ENCODE results near the gene EBLN1. TPM values are rescaled to one million over a fixed set of nuclear protein-coding genes. Genes with fewer than 3 reads are reported as not detected.

EBLN1 gene
- total and polyA plus RNA-seq, 2 of the 13 experiments (the other 11 are each of a cell fraction or from before 2014, with no cell fraction given) = not detected

DNA sequence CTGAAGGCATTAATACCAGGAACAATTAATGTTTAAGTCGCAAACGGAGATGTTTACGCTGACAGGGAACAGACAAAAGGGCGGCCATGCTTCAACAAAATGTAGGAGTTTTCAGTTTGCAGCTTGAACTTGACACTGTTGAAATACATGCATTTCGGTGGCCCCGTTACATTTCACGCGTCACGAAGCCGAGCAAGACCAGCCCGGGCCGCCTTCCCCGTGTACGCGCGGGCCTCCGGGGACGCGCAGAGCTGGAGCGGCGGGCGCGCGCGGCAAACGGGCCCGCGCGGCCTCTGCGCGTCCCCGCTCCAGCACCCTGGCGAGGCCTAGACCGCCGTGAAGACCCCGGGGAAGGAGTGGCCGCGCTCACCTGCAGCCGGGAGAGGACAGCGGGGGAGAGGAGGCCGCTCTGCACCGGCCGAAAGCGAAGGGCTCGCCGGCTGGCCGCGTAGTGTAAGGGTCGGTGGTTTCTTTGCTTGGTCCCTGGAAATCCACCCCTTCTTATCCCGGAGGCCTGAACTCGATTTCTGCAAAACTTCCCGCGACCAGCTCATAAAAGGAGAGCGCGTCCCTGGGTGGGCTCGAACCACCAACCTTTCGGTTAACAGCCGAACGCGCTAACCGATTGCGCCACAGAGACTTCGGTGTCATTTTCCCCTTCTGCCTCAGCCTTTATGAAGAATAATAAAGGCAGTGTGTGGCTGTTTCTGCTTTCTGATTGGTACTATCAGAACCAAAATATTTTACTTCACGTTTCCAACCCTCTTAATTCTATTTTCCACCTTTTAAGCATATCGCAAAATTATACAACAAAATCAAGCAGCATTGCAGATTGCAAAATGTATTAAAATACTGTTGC lies 11.4 kb upstream of the EBLN1 start (continued):
- TF ChIP-seq, protein P1, sequence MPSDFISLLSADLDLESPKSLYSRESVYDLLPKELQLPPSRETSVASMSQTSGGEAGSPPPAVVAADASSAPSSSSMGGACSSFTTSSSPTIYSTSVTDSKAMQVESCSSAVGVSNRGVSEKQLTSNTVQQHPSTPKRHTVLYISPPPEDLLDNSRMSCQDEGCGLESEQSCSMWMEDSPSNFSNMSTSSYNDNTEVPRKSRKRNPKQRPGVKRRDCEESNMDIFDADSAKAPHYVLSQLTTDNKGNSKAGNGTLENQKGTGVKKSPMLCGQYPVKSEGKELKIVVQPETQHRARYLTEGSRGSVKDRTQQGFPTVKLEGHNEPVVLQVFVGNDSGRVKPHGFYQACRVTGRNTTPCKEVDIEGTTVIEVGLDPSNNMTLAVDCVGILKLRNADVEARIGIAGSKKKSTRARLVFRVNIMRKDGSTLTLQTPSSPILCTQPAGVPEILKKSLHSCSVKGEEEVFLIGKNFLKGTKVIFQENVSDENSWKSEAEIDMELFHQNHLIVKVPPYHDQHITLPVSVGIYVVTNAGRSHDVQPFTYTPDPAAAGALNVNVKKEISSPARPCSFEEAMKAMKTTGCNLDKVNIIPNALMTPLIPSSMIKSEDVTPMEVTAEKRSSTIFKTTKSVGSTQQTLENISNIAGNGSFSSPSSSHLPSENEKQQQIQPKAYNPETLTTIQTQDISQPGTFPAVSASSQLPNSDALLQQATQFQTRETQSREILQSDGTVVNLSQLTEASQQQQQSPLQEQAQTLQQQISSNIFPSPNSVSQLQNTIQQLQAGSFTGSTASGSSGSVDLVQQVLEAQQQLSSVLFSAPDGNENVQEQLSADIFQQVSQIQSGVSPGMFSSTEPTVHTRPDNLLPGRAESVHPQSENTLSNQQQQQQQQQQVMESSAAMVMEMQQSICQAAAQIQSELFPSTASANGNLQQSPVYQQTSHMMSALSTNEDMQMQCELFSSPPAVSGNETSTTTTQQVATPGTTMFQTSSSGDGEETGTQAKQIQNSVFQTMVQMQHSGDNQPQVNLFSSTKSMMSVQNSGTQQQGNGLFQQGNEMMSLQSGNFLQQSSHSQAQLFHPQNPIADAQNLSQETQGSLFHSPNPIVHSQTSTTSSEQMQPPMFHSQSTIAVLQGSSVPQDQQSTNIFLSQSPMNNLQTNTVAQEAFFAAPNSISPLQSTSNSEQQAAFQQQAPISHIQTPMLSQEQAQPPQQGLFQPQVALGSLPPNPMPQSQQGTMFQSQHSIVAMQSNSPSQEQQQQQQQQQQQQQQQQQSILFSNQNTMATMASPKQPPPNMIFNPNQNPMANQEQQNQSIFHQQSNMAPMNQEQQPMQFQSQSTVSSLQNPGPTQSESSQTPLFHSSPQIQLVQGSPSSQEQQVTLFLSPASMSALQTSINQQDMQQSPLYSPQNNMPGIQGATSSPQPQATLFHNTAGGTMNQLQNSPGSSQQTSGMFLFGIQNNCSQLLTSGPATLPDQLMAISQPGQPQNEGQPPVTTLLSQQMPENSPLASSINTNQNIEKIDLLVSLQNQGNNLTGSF (CRISPR knock-in tag; IDR thresholded peaks at IDR 0.05) = no peak
- TF ChIP-seq SOX13 (IDR thresholded peaks at IDR 0.05) = no peak
- TF ChIP-seq SOX13 (CRISPR knock-in tag; conservative IDR thresholded peaks at IDR 0.05 in 1 of 2, IDR thresholded peaks at IDR 0.05 in 1 of 2) = peak in 1 of 2 experiments; percentile 48; a peak in 2 of 4 replicates
- no peak for TF ChIP-seq ZNF17 (CRISPR knock-in tag; IDR thresholded peaks at IDR 0.05)
- no peak for TF ChIP-seq POLR2A (IDR thresholded peaks at IDR 0.05; ENCODE audit: insufficient read depth in 1 of 2, low read depth in 2 of 2, low read length in 2 of 2)
- TF ChIP-seq, protein P2, sequence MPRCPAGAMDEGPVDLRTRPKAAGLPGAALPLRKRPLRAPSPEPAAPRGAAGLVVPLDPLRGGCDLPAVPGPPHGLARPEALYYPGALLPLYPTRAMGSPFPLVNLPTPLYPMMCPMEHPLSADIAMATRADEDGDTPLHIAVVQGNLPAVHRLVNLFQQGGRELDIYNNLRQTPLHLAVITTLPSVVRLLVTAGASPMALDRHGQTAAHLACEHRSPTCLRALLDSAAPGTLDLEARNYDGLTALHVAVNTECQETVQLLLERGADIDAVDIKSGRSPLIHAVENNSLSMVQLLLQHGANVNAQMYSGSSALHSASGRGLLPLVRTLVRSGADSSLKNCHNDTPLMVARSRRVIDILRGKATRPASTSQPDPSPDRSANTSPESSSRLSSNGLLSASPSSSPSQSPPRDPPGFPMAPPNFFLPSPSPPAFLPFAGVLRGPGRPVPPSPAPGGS (CRISPR knock-in tag; IDR thresholded peaks at IDR 0.05) = no peak
- TF ChIP-seq ZFP36 (IDR thresholded peaks at IDR 0.05; ENCODE audit: borderline replicate concordance, low read depth, low read length, partially characterized antibody) = no peak
- no peak for TF ChIP-seq ELF4 (CRISPR knock-in tag; IDR thresholded peaks at IDR 0.05; ENCODE audit: borderline replicate concordance)
- TF ChIP-seq JDP2 (CRISPR knock-in tag; IDR thresholded peaks at IDR 0.05; ENCODE audit: borderline replicate concordance) = no peak
- TF ChIP-seq HOXA5 (CRISPR knock-in tag; IDR thresholded peaks at IDR 0.05) = peak; percentile 78; the same call in 1 of the 2 replicates
- TF ChIP-seq, protein P3, sequence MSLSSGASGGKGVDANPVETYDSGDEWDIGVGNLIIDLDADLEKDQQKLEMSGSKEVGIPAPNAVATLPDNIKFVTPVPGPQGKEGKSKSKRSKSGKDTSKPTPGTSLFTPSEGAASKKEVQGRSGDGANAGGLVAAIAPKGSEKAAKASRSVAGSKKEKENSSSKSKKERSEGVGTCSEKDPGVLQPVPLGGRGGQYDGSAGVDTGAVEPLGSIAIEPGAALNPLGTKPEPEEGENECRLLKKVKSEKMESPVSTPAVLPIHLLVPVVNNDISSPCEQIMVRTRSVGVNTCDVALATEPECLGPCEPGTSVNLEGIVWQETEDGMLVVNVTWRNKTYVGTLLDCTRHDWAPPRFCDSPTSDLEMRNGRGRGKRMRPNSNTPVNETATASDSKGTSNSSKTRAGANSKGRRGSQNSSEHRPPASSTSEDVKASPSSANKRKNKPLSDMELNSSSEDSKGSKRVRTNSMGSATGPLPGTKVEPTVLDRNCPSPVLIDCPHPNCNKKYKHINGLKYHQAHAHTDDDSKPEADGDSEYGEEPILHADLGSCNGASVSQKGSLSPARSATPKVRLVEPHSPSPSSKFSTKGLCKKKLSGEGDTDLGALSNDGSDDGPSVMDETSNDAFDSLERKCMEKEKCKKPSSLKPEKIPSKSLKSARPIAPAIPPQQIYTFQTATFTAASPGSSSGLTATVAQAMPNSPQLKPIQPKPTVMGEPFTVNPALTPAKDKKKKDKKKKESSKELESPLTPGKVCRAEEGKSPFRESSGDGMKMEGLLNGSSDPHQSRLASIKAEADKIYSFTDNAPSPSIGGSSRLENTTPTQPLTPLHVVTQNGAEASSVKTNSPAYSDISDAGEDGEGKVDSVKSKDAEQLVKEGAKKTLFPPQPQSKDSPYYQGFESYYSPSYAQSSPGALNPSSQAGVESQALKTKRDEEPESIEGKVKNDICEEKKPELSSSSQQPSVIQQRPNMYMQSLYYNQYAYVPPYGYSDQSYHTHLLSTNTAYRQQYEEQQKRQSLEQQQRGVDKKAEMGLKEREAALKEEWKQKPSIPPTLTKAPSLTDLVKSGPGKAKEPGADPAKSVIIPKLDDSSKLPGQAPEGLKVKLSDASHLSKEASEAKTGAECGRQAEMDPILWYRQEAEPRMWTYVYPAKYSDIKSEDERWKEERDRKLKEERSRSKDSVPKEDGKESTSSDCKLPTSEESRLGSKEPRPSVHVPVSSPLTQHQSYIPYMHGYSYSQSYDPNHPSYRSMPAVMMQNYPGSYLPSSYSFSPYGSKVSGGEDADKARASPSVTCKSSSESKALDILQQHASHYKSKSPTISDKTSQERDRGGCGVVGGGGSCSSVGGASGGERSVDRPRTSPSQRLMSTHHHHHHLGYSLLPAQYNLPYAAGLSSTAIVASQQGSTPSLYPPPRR (CRISPR knock-in tag; IDR thresholded peaks at IDR 0.05; ENCODE audit: borderline replicate concordance) = no peak
- no peak for TF ChIP-seq ZC3H4 (CRISPR knock-in tag; IDR thresholded peaks at IDR 0.05; ENCODE audit: borderline replicate concordance)
- TF ChIP-seq ZNF792 (CRISPR knock-in tag; IDR thresholded peaks at IDR 0.05) = peak; percentile 29; the same call in 1 of the 2 replicates
- TF ChIP-seq SMYD3 (CRISPR knock-in tag; IDR thresholded peaks at IDR 0.05) = 0 out of 2 replicates have a peak, but pooled peaks have one; percentile 22
- TF ChIP-seq, protein P4, sequence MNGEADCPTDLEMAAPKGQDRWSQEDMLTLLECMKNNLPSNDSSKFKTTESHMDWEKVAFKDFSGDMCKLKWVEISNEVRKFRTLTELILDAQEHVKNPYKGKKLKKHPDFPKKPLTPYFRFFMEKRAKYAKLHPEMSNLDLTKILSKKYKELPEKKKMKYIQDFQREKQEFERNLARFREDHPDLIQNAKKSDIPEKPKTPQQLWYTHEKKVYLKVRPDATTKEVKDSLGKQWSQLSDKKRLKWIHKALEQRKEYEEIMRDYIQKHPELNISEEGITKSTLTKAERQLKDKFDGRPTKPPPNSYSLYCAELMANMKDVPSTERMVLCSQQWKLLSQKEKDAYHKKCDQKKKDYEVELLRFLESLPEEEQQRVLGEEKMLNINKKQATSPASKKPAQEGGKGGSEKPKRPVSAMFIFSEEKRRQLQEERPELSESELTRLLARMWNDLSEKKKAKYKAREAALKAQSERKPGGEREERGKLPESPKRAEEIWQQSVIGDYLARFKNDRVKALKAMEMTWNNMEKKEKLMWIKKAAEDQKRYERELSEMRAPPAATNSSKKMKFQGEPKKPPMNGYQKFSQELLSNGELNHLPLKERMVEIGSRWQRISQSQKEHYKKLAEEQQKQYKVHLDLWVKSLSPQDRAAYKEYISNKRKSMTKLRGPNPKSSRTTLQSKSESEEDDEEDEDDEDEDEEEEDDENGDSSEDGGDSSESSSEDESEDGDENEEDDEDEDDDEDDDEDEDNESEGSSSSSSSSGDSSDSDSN (CRISPR knock-in tag; IDR thresholded peaks at IDR 0.05) = peak; percentile 99
